H9 (cell line): Measurements from ENCODE around the gene MND1. TPM values are rescaled to one million over a fixed set of nuclear protein-coding genes. Genes with fewer than 3 reads are reported as not detected.

ENCODE experiments used
- DNase-seq: peaks from one replicate; pipeline ENCODE4 v3.0.0-alpha.2; 2017
- H2AFZ ChIP-seq: one replicate; pipeline ENCODE4 v1.6.1; 2013; ENCODE audit warnings: mild to moderate bottlenecking, low read length, control low read depth, moderate library complexity
- H2AK5ac ChIP-seq: 2 replicates; pipeline ENCODE4 v1.6.1; 2013; ENCODE audit warnings: low read length, control low read depth, mixed read lengths; ENCODE audit not compliant: insufficient read length
- H2BK120ac ChIP-seq: one replicate; pipeline ENCODE4 v1.6.1; 2013; ENCODE audit warnings: low read depth, mild to moderate bottlenecking, low read length, control low read depth, inconsistent platforms; ENCODE audit not compliant: poor library complexity, severe bottlenecking
- H2BK12ac ChIP-seq: 2 replicates; pipeline ENCODE4 v1.6.1; 2013; ENCODE audit warnings: low read length, control low read depth, mixed read lengths, low read depth; ENCODE audit not compliant: insufficient read length
- H2BK15ac ChIP-seq: 2 replicates; pipeline ENCODE4 v1.6.1; 2013; ENCODE audit warnings: low read depth, low read length, control low read depth
- H2BK20ac ChIP-seq: one replicate; pipeline ENCODE4 v1.6.1; 2013; ENCODE audit warnings: low read depth, mild to moderate bottlenecking, low read length, control low read depth, inconsistent platforms; ENCODE audit not compliant: poor library complexity, severe bottlenecking
- H2BK5ac ChIP-seq: 2 replicates; pipeline ENCODE4 v1.6.1; 2013; ENCODE audit warnings: low read length, control low read depth, mixed read lengths; ENCODE audit not compliant: insufficient read length
- H3K14ac ChIP-seq: 2 replicates; pipeline ENCODE4 v1.6.1; 2013; ENCODE audit warnings: low read length, control low read depth; ENCODE audit not compliant: insufficient read depth
- H3K18ac ChIP-seq: 2 replicates; pipeline ENCODE4 v1.6.1; 2013; ENCODE audit warnings: low read depth, mild to moderate bottlenecking, mixed read lengths, low read length, control low read depth; ENCODE audit not compliant: insufficient read length
- H3K23ac ChIP-seq: 2 replicates; pipeline ENCODE4 v1.6.1; 2013; ENCODE audit warnings: low read length, control low read depth, mixed read lengths, low read depth; ENCODE audit not compliant: insufficient read length
- H3K23me2 ChIP-seq: 2 replicates; pipeline ENCODE4 v1.6.1; 2013; ENCODE audit warnings: low read depth, mild to moderate bottlenecking, mixed read lengths, low read length, control low read depth; ENCODE audit not compliant: insufficient read length, poor library complexity, severe bottlenecking
- H3K27ac ChIP-seq: 2 replicates; pipeline ENCODE4 v1.5.1; 2013; ENCODE audit warnings: low read length, control low read depth, mixed read lengths, low read depth; ENCODE audit not compliant: insufficient read length
- H3K27me3 ChIP-seq: 2 replicates; pipeline ENCODE4 v1.6.1; 2013; ENCODE audit warnings: low read length, control low read depth, inconsistent platforms; ENCODE audit not compliant: insufficient read depth
- H3K4ac ChIP-seq: 2 replicates; pipeline ENCODE4 v1.6.1; 2013; ENCODE audit warnings: low read depth, mild to moderate bottlenecking, control low read depth, inconsistent platforms, low read length, moderate library complexity
- H3K4me1 ChIP-seq: 2 replicates; pipeline ENCODE4 v1.6.1; 2013; ENCODE audit warnings: low read length, control low read depth, inconsistent platforms; ENCODE audit not compliant: insufficient read depth
- H3K4me2 ChIP-seq: 2 replicates; pipeline ENCODE4 v1.6.1; 2013; ENCODE audit warnings: low read length, control low read depth, mixed read lengths; ENCODE audit not compliant: insufficient read length, insufficient read depth
- H3K56ac ChIP-seq: 2 replicates; pipeline ENCODE4 v1.6.1; 2013; ENCODE audit warnings: low read depth, mild to moderate bottlenecking, mixed read lengths, low read length, control low read depth; ENCODE audit not compliant: insufficient read length
- H3K79me1 ChIP-seq: 2 replicates; pipeline ENCODE4 v1.6.1; 2013; ENCODE audit warnings: low read depth, mild to moderate bottlenecking, moderate library complexity, low read length, control low read depth, inconsistent platforms; ENCODE audit not compliant: insufficient read depth, poor library complexity, severe bottlenecking
- H3K79me2 ChIP-seq: 2 replicates; pipeline ENCODE4 v1.6.1; 2013; ENCODE audit warnings: low read length, control low read depth, inconsistent platforms; ENCODE audit not compliant: insufficient read depth
- H3K9ac ChIP-seq: 2 replicates; pipeline ENCODE4 v1.6.1; 2013; ENCODE audit warnings: low read length, control low read depth, mixed read lengths; ENCODE audit not compliant: insufficient read length; ENCODE audit errors: extremely low read depth
- H3K9me3 ChIP-seq: one replicate; pipeline ENCODE4 v1.6.1; 2013; ENCODE audit warnings: low read depth, low read length, inconsistent platforms; ENCODE audit not compliant: control insufficient read depth
- H3T11ph ChIP-seq: one replicate; pipeline ENCODE4 v1.6.1; 2013; ENCODE audit warnings: mild to moderate bottlenecking, low read length, control low read depth, inconsistent platforms
- H4K20me1 ChIP-seq: one replicate; pipeline ENCODE4 v1.6.1; 2013; ENCODE audit not compliant: control insufficient read depth, insufficient read length, insufficient read depth
- H4K5ac ChIP-seq: 2 replicates; pipeline ENCODE4 v1.6.1; 2013; ENCODE audit warnings: low read depth, mild to moderate bottlenecking, mixed read lengths, low read length, control low read depth; ENCODE audit not compliant: insufficient read length
- H4K8ac ChIP-seq: replicated peaks from 2 replicates; pipeline ENCODE4 v1.6.1; 2013; ENCODE audit warnings: low read length, control low read depth, mixed read lengths, low read depth; ENCODE audit not compliant: insufficient read length
- H4K91ac ChIP-seq: 2 replicates; pipeline ENCODE4 v1.6.1; 2013; ENCODE audit warnings: low read depth, mild to moderate bottlenecking, moderate library complexity, mixed read lengths, low read length, control low read depth; ENCODE audit not compliant: insufficient read length
- H3K27ac Mint-ChIP-seq, 3 experiments: 2 replicates in 2 of 3; 3 replicates in 1 of 3; pipeline ENCODE4 v1.8.0; 2020 to 2021; ENCODE audit warnings: mixed read lengths in 3 of 3, mild to moderate bottlenecking in 1 of 3, moderate library complexity in 1 of 3
- H3K27me3 Mint-ChIP-seq: 2 replicates; pipeline ENCODE4 v1.8.0; 2021; ENCODE audit warnings: low read depth, mild to moderate bottlenecking, moderate library complexity, mixed read lengths
- H3K36me3 Mint-ChIP-seq, 3 experiments: 2 replicates in 2 of 3; 3 replicates in 1 of 3; pipeline ENCODE4 v1.8.0; 2020 to 2021; ENCODE audit warnings: low read depth in 3 of 3, mixed read lengths in 3 of 3; ENCODE audit not compliant: insufficient read depth in 1 of 3
- H3K4me1 Mint-ChIP-seq, 2 experiments: 2 replicates each; pipeline ENCODE4 v1.8.0; 2020; ENCODE audit warnings: mixed read lengths in 2 of 2
- H3K4me3 Mint-ChIP-seq, 2 experiments: 2 replicates in 1 of 2; 3 replicates in 1 of 2; pipeline ENCODE4 v1.8.0; 2020 to 2021; ENCODE audit warnings: mild to moderate bottlenecking in 2 of 2, mixed read lengths in 2 of 2, moderate library complexity in 1 of 2
- H3K9me3 Mint-ChIP-seq, 2 experiments: 2 replicates in 1 of 2; 3 replicates in 1 of 2; pipeline ENCODE4 v1.8.0; 2020; ENCODE audit warnings: mild to moderate bottlenecking in 2 of 2, mixed read lengths in 2 of 2, moderate library complexity in 1 of 2
- WGBS: extraction: QIAGEN DNeasy Blood & Tissue Kit; methylation state at CpG from one replicate; pipeline ENCODE4 v1.1.7; 2013; ENCODE audit warnings: missing lambda C conversion rate, low lambda C conversion rate, mixed read lengths; ENCODE audit not compliant: insufficient read length; ENCODE audit errors: extremely low coverage; 5-methylcytosine and 5-hydroxymethylcytosine counted together
- total RNA-seq: library from RNA; stranded (reverse); gene quantifications from 2 replicates; pipeline ENCODE4 v1.2.1, GENCODE V29; 2021
- TF ChIP-seq, protein P1 (sequence below): fragments of 200-600 bp; sonication (generic); conservative IDR thresholded peaks from 3 replicates; pipeline ENCODE4 v1.8.0; 2021; ENCODE audit warnings: antibody characterized with exemption, mild to moderate bottlenecking

Gene MND1
- total RNA-seq, 1 experiment from 2014 or later, result 21.0 TPM

DNA sequence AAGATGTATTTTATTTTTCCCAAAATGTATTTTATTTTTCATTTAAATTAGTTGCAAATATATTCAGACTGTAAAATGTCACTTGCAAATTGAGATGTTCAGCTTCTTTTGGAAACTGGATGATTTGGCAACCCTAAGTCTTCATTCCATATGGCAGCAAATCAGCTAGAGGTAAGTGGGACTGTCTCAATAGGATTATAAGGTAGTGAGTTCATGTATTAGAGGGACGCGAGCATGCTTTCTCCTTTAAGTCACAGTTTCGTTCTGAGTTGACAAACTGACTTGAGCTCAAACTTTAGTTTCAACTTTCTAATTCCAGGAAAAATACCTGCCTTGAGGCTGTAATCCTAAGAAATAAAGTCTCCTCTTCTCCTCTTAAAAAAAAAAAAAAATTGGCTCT is 77.5 kb downstream of the MND1 start:
- H3K4ac ChIP-seq, result no peak overlapping the region
- H3K79me1 ChIP-seq, result no peaks in the 10 kb centered on the region
- H2AFZ ChIP-seq, result no peak overlapping the region
- no peak overlapping the region for H3K4me2 ChIP-seq
- H3T11ph ChIP-seq, result no peak overlapping the region
- Mint-ChIP-seq H3K4me1 (peaks cover 8 to 9% of the 10 kb centered on the region in 2 experiments), H3K4me3 (no peak overlapping the region), H3K27ac (no peak overlapping the region), H3K36me3 (no peaks in the 10 kb centered on the region), H3K9me3 (no peaks in the 10 kb centered on the region), H3K27me3 (no peaks in the 10 kb centered on the region)
- no CpG with 5 or more reads among the region's 3 CpGs for WGBS
- no peak overlapping the region for H2BK15ac ChIP-seq
- H3K27ac ChIP-seq, result no peak overlapping the region
- H2AK5ac ChIP-seq, result no peak overlapping the region
- H3K9me3 ChIP-seq, result no peaks in the 10 kb centered on the region
- H3K27me3 ChIP-seq, result no peaks in the 10 kb centered on the region
- H4K5ac ChIP-seq, result no peak overlapping the region
- no peak overlapping the region for H3K18ac ChIP-seq
- H2BK20ac ChIP-seq, result no peak overlapping the region
- H3K79me2 ChIP-seq, result no peaks in the 10 kb centered on the region
- no peaks in the 10 kb centered on the region for H3K4me1 ChIP-seq
- no peak overlapping the region for H2BK12ac ChIP-seq
- no peaks in the 10 kb centered on the region for H4K20me1 ChIP-seq
- TF ChIP-seq, protein P1, sequence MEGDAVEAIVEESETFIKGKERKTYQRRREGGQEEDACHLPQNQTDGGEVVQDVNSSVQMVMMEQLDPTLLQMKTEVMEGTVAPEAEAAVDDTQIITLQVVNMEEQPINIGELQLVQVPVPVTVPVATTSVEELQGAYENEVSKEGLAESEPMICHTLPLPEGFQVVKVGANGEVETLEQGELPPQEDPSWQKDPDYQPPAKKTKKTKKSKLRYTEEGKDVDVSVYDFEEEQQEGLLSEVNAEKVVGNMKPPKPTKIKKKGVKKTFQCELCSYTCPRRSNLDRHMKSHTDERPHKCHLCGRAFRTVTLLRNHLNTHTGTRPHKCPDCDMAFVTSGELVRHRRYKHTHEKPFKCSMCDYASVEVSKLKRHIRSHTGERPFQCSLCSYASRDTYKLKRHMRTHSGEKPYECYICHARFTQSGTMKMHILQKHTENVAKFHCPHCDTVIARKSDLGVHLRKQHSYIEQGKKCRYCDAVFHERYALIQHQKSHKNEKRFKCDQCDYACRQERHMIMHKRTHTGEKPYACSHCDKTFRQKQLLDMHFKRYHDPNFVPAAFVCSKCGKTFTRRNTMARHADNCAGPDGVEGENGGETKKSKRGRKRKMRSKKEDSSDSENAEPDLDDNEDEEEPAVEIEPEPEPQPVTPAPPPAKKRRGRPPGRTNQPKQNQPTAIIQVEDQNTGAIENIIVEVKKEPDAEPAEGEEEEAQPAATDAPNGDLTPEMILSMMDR, result no peak
- H4K8ac ChIP-seq, result no peak overlapping the region
- no peak overlapping the region for H2BK120ac ChIP-seq
- H3K23ac ChIP-seq, result no peak overlapping the region
- no peak for DNase-seq
- H3K9ac ChIP-seq, result no peak overlapping the region
- no peak overlapping the region for H2BK5ac ChIP-seq
- H4K91ac ChIP-seq, result no peak overlapping the region
- no peaks in the 10 kb centered on the region for H3K23me2 ChIP-seq
- no peak overlapping the region for H3K56ac ChIP-seq
- no peak overlapping the region for H3K14ac ChIP-seq
